Measurements from ENCODE around the gene ANAPC10.

DNA sequence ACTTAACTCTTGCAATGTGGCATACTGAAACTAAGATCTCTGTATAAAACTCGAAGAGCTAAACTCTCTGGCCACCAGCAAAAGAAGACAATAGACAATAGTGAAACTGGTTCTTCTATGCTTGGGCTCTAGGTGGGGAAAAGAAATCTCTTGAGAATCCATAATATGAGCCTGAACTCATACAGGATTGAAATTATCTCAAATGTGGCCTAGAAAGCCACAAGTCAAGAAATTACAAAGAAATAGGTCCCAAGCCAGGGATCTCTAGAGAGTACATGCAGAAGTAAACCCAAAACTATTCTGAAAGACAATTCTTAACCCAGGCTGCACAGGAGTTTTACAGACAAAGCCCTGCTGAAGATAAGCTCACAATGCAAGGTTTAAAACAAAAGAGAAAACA, 127.4 kb downstream of the ANAPC10 start:
- no peak for TF ChIP-seq RARB (CRISPR knock-in tag; IDR thresholded peaks at IDR 0.05)
- TF ChIP-seq ZFP30 (CRISPR knock-in tag; IDR thresholded peaks at IDR 0.05): no peak
- no peak for TF ChIP-seq ZNF70 (CRISPR knock-in tag; IDR thresholded peaks at IDR 0.05)
- no peak for TF ChIP-seq ARNTL (CRISPR knock-in tag; IDR thresholded peaks at IDR 0.05; ENCODE audit: borderline replicate concordance, low read depth)
- TF ChIP-seq, protein P1, sequence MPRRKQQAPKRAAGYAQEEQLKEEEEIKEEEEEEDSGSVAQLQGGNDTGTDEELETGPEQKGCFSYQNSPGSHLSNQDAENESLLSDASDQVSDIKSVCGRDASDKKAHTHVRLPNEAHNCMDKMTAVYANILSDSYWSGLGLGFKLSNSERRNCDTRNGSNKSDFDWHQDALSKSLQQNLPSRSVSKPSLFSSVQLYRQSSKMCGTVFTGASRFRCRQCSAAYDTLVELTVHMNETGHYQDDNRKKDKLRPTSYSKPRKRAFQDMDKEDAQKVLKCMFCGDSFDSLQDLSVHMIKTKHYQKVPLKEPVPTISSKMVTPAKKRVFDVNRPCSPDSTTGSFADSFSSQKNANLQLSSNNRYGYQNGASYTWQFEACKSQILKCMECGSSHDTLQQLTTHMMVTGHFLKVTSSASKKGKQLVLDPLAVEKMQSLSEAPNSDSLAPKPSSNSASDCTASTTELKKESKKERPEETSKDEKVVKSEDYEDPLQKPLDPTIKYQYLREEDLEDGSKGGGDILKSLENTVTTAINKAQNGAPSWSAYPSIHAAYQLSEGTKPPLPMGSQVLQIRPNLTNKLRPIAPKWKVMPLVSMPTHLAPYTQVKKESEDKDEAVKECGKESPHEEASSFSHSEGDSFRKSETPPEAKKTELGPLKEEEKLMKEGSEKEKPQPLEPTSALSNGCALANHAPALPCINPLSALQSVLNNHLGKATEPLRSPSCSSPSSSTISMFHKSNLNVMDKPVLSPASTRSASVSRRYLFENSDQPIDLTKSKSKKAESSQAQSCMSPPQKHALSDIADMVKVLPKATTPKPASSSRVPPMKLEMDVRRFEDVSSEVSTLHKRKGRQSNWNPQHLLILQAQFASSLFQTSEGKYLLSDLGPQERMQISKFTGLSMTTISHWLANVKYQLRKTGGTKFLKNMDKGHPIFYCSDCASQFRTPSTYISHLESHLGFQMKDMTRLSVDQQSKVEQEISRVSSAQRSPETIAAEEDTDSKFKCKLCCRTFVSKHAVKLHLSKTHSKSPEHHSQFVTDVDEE (CRISPR knock-in tag; IDR thresholded peaks at IDR 0.05): no peak
- TF ChIP-seq ZC3H10 (CRISPR knock-in tag; IDR thresholded peaks at IDR 0.05): no peak
- no peak for TF ChIP-seq ESRRG (CRISPR knock-in tag; IDR thresholded peaks at IDR 0.05)
- TF ChIP-seq TOX (CRISPR knock-in tag; IDR thresholded peaks at IDR 0.05; ENCODE audit: borderline replicate concordance): no peak
